ENCODE results near the gene GRWD1.

The GRWD1 gene

DNA sequence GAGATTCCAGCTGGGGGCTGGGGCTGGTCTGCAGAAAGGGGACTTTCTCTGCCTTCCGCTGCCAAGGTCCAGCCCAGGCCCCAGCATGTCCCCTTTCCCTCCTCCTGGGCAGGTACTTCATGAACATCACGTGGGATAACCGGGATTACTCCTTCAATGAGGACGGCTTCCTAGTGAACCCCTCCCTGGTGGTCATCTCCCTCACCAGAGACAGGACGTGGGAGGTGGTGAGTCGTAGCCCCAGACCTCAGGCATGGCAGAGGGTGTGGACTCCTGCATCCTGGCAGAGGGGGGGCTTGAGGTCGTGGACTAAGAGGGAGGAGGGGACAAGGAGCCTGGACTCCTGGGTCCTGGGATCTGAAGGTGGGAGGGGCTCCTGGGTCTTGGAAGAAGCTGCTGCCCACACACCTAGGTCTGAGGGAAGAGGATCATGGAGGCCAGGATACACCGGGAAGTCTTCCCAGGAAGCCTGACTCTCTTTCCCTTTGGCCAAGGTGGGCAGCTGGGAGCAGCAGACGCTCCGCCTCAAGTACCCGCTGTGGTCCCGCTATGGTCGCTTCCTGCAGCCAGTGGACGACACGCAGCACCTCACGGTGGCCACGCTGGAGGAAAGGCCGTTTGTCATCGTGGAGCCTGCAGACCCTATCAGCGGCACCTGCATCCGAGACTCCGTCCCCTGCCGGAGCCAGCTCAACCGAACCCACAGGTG lies 31.8 kb upstream of the GRWD1 start:
- DNase-seq (ENCODE audit: extremely low spot score) = no peak
- ChIA-PET CTCF (interaction anchor here (1.2 to 1.9 kb wide), 4 partner anchors 10 to 75 kb away, joined by 3 to 6 read pairs (median 4); partner anchors contain the start of gene KDELR1), POLR2A (interaction anchor here (0.7 kb wide), 1 partner anchor 200 kb away, joined by 3 read pairs; no protein-coding TSS in a partner anchor)
- TF ChIP-seq, protein P1, sequence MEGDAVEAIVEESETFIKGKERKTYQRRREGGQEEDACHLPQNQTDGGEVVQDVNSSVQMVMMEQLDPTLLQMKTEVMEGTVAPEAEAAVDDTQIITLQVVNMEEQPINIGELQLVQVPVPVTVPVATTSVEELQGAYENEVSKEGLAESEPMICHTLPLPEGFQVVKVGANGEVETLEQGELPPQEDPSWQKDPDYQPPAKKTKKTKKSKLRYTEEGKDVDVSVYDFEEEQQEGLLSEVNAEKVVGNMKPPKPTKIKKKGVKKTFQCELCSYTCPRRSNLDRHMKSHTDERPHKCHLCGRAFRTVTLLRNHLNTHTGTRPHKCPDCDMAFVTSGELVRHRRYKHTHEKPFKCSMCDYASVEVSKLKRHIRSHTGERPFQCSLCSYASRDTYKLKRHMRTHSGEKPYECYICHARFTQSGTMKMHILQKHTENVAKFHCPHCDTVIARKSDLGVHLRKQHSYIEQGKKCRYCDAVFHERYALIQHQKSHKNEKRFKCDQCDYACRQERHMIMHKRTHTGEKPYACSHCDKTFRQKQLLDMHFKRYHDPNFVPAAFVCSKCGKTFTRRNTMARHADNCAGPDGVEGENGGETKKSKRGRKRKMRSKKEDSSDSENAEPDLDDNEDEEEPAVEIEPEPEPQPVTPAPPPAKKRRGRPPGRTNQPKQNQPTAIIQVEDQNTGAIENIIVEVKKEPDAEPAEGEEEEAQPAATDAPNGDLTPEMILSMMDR (IDR thresholded peaks at IDR 0.05; ENCODE audit: control extremely low read depth, extremely low read depth, low read depth, missing control alignments) = no peak

DNA sequence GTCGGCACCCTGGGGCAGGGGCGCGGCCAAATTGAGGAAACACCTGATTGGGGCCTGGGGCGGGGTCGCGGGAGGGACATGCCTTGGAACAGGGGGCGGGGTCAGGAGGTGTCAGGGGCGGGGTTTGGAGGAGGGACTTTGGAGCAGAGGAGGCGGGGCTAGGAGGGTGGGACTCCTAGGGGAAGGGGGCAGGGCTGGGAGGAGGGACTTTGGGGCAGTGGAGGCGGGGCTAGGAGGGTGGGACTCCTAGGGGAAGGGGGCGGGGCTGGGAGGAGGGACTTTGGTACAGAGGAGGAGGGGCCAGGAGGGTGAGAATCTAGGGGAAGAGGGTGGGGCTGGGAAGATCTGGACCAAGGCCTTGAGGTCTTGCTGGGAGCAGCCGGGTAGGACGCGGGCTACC lies 30.4 kb upstream of the GRWD1 start:
- CTCF ChIA-PET = interaction anchor here (1.3 to 1.9 kb wide), 3 partner anchors 12 to 24 kb away, joined by 3 to 6 read pairs (median 5); partner anchors contain the start of gene KDELR1
- DNase-seq (ENCODE audit: extremely low spot score) = peak; percentile 80
- TF ChIP-seq, protein P1 (IDR thresholded peaks at IDR 0.05; ENCODE audit: control extremely low read depth, extremely low read depth, low read depth, missing control alignments) = no peak
- POLR2A ChIA-PET = no interaction called here

DNA sequence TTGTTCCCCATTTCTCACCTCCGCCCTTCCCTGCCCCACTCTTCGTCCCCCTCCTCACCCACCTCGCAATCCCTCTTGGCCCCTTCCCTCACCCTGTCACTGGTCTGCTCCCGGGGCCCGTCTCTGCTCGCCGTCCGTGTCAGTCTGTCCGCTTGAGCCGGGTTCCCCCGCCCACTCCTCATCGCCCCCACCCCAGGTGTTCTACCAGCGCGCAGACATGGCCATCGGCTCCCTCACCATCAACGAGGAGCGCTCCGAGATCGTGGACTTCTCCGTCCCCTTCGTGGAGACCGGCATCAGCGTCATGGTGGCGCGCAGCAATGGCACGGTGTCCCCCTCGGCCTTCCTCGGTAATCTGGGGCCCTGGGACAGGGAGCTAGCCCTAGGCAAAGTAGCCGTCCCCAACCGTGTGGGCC lies 30.0 kb upstream of the GRWD1 start:
- no peak for DNase-seq (ENCODE audit: extremely low spot score)
- TF ChIP-seq, protein P1 (IDR thresholded peaks at IDR 0.05; ENCODE audit: control extremely low read depth, extremely low read depth, low read depth, missing control alignments) = no peak
- ChIA-PET POLR2A (no interaction called here), CTCF (interaction anchor here (1.3 to 1.4 kb wide), 3 partner anchors 24 to 168 kb away, joined by 3 to 7 read pairs (median 4); partner anchors contain the start of gene KDELR1)

DNA sequence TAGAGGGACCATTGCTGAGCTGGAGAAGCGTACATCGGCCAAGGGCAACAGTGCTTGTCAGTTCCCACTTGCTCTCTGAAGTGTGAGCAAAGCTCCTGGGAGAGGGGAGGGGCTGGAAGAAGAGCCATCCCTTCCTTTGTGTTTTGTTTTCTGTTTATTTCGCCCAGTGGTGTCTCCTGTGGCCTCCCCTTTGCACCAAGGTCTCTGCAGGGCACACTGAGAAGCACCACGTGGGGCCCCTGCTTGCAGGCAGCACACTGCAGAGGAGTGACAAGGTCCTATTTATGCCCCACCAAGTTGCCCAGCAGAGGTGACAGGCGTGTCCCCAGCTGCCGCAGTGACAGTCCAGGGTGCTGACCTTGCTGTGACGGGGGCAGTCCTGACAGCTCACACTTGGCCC lies 28.4 kb upstream of the GRWD1 start:
- CTCF ChIA-PET = interaction anchor here (0.7 to 1.4 kb wide), 3 partner anchors 22 to 83 kb away, joined by 3 to 4 read pairs (median 4); partner anchors contain the start of gene KDELR1
- TF ChIP-seq, protein P1 (IDR thresholded peaks at IDR 0.05; ENCODE audit: control extremely low read depth, extremely low read depth, low read depth, missing control alignments) = no peak

DNA sequence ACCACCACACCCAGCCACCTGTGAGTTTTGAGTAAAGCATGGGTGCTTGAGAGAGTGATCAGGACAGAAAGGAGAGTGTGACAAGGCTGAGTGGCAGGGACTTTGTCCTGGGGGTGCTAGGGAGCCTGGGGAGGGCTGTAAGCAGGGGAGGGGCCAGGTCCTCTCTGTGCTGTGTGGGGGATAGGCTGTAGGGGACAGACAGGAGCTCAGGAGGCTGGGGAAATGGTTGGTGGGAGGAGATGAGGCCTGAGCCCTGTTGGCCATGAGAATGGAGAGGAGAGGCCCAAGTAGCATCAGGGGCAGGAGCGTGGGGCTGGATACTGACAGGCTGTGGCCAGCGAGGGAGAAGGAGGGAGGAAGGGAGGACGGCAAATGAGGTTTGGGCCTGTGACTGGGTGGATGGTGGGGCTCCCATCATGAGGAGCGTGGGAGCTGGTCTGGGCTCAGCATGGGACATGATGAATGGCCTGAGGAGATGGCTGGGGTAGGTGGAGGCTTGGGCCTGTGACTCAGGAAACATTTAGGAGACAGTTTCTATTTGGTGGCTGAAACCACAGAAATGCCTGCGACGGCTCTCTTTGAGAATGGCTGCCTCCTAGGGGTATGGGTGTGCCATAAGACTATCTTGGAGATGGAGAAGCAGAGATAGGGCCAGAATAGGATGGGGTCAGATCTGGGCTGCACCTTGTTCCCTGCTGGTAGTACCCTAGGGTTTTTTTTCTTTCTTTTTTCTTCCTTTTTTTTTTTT lies 27.3 kb upstream of the GRWD1 start:
- DNase-seq (ENCODE audit: extremely low spot score) = no peak
- TF ChIP-seq, protein P1 (IDR thresholded peaks at IDR 0.05; ENCODE audit: control extremely low read depth, extremely low read depth, low read depth, missing control alignments) = no peak
- POLR2A ChIA-PET = interaction anchor here (0.7 kb wide), 1 partner anchor 29 kb away, joined by 4 read pairs; no protein-coding TSS in a partner anchor
- CTCF ChIA-PET = no interaction called here

More for the DNA sequence above, 28.4 kb upstream of the GRWD1 start:
- POLR2A ChIA-PET = no interaction called here
- DNase-seq (ENCODE audit: extremely low spot score) = no peak

DNA sequence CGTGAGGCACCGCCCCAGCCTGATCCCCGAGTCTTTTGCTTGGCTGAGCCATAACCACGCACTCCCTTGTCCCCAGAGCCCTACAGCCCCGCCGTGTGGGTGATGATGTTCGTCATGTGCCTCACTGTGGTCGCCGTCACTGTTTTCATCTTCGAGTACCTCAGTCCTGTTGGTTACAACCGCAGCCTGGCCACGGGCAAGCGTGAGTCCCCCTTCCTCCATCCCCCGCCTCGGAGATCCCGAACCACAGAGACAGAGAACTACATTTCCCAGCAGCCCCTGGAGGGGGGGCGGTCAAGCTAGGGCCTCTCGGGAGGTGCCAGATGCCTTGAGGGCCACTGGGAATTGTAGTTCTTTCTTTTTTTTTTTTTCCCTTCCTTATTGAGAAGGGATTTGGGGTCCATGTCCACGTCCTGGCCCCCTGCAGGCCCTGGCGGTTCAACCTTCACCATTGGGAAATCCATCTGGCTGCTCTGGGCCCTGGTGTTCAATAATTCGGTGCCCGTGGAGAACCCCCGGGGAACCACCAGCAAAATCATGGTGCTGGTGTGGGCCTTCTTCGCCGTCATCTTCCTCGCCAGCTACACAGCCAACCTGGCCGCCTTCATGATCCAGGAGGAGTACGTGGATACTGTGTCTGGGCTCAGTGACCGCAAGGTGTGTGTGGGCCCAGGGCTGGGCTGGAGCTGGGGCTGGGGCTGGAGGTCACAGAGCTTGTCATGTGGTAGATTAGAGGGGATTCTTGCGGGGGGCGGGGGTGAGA lies 26.4 kb upstream of the GRWD1 start:
- DNase-seq (ENCODE audit: extremely low spot score) = peak; percentile 80
- CTCF ChIA-PET = interaction anchor here (1.3 kb wide), 1 partner anchor 12 kb away, joined by 4 read pairs; no protein-coding TSS in a partner anchor
- TF ChIP-seq, protein P1 (IDR thresholded peaks at IDR 0.05; ENCODE audit: control extremely low read depth, extremely low read depth, low read depth, missing control alignments) = no peak
- POLR2A ChIA-PET = interaction anchor here (0.5 kb wide), 1 partner anchor 1310 kb away, joined by 7 read pairs; no protein-coding TSS in a partner anchor

All from GM10248 (cell line).